Right atrium auricular region (tissue), 2 donors: ENCODE measurements around the gene C14orf119. TPM values are rescaled to one million over a fixed set of nuclear protein-coding genes. Genes with fewer than 3 reads are reported as not detected.

Experiments
- DNase-seq: peaks from one replicate; pipeline ENCODE4 v3.0.0-alpha.2; 2019; ENCODE audit warnings: low spot score
- H3K27ac ChIP-seq, 2 donors: fragments of 200-600 bp; sonication (generic); 1 replicate in 1 of 2; 2 replicates in 1 of 2; pipeline ENCODE4 v1.5.1; 2016 to 2019
- H3K27me3 ChIP-seq, 2 donors: fragments of 200-600 bp; sonication (generic); one replicate each; pipeline versions ENCODE4 v1.5.1 to v1.6.0; 2017 to 2019
- H3K36me3 ChIP-seq: fragments of 200-600 bp; sonication (generic); one replicate; pipeline ENCODE4 v1.5.1; 2016
- H3K4me1 ChIP-seq, 2 donors: fragments of 200-600 bp; sonication (generic); one replicate each; pipeline versions ENCODE4 v1.5.1 to v1.6.0; 2017 to 2019
- H3K4me3 ChIP-seq, 2 donors: fragments of 200-600 bp; sonication (generic); 1 replicate in 1 of 2; 2 replicates in 1 of 2; pipeline ENCODE4 v1.5.1; 2017 to 2019; ENCODE audit warnings: mild to moderate bottlenecking in 1 of 2, moderate library complexity in 1 of 2
- H3K9me3 ChIP-seq, 2 donors: fragments of 200-600 bp; sonication (generic); one replicate each; pipeline ENCODE4 v1.5.1; 2019
- CTCF ChIP-seq, 2 donors: fragments of 200-600 bp; sonication (generic); IDR thresholded peaks; one replicate each; pipeline ENCODE4 v1.5.1; 2019; ENCODE audit warnings: antibody characterized with exemption in 2 of 2
- total RNA-seq, 2 donors: library from RNA; depleted of rRNA; stranded (reverse); fragments of >200 nt; gene quantifications; one replicate each; pipeline ENCODE4 v1.1.0, GENCODE V29; 2016

C14orf119 gene
- total RNA-seq, 2 donors from 2014 or later = 13.5 to 23.7 TPM

- Histone ChIP-seq H3K27me3 (no peaks in the 10 kb centered on the region), H3K36me3 (peaks cover 18% of the 10 kb centered on the region), H3K4me3 (no peak overlapping the region), H3K9me3 (no peaks in the 10 kb centered on the region), H3K27ac (no peak overlapping the region), H3K4me1 (peaks cover 0 to 19% of the 10 kb centered on the region in 2 donors)
- no peak for DNase-seq
- no peak for TF ChIP-seq CTCF (IDR thresholded peaks at IDR 0.05)
Observed at GRCh38 chr14:23055147-23055550, 40.2 kb upstream of the C14orf119 start.

- Histone ChIP-seq H3K4me1 (peaks cover 0 to 19% of the 10 kb centered on the region in 2 donors), H3K4me3 (no peak overlapping the region), H3K36me3 (peaks cover 23% of the 10 kb centered on the region), H3K9me3 (no peaks in the 10 kb centered on the region), H3K27me3 (no peaks in the 10 kb centered on the region), H3K27ac (no peak overlapping the region)
- TF ChIP-seq CTCF (IDR thresholded peaks at IDR 0.05) = no peak
- no peak for DNase-seq
Observed at GRCh38 chr14:23055621-23056144, 39.6 kb upstream of the C14orf119 start.

GRCh38 chr14:23056145-23056955, 39.0 kb upstream of the C14orf119 start:
- Histone ChIP-seq H3K27me3 (no peaks in the 10 kb centered on the region), H3K36me3 (peaks cover 30% of the 10 kb centered on the region), H3K4me3 (peak overlapping the region in 1 of 2 donors; percentile 73), H3K9me3 (no peaks in the 10 kb centered on the region), H3K27ac (no peak overlapping the region), H3K4me1 (peaks cover 0 to 19% of the 10 kb centered on the region in 2 donors)
- TF ChIP-seq CTCF (IDR thresholded peaks at IDR 0.05) = peak; percentile 36 to 75
- peak; percentile 69 for DNase-seq

- Histone ChIP-seq H3K4me1 (peaks cover 0 to 23% of the 10 kb centered on the region in 2 donors), H3K4me3 (peak within 1 kb of the TSS; percentile 61 to 73), H3K36me3 (peaks cover 36% of the 10 kb centered on the region), H3K9me3 (no peaks in the 10 kb centered on the region), H3K27ac (peak within 1 kb of the TSS; percentile 55 to 69), H3K27me3 (no peaks in the 10 kb centered on the region)
- DNase-seq = no peak
- no peak for TF ChIP-seq CTCF (IDR thresholded peaks at IDR 0.05)
Observed at GRCh38 chr14:23056956-23057756, 38.1 kb upstream of the C14orf119 start, which contains the start of gene CDH24. TSS of gene CDH24 (minus strand) at chr14:23057520. CDS start at chr14:23055733, 1,787 bp downstream.

GRCh38 chr14:23057757-23058653, 37.3 kb upstream of the C14orf119 start:
- H3K27me3 ChIP-seq = no peaks in the 10 kb centered on the region
- peak overlapping the region; percentile 55 to 69 for H3K27ac ChIP-seq
- DNase-seq = peak; percentile 86
- H3K9me3 ChIP-seq = no peaks in the 10 kb centered on the region
- H3K36me3 ChIP-seq = peaks cover 44% of the 10 kb centered on the region
- peak overlapping the region; percentile 61 to 73 for H3K4me3 ChIP-seq
- peak; percentile 83 to 99 for TF ChIP-seq CTCF (IDR thresholded peaks at IDR 0.05)
- peaks cover 0 to 31% of the 10 kb centered on the region in 2 donors for H3K4me1 ChIP-seq
